Progenitor cell of endocrine pancreas (in vitro differentiated cells): ENCODE data around the gene MAN1C1. TPM values are rescaled to one million over a fixed set of nuclear protein-coding genes. Genes with fewer than 3 reads are reported as not detected.

ENCODE experiments used
- DNase-seq: peaks from one replicate; pipeline ENCODE4 v3.0.0; 2021; ENCODE audit warnings: low spot score; ENCODE audit not compliant: unreplicated experiment
- H3K27ac Mint-ChIP-seq: 2 replicates; pipeline ENCODE4 v1.8.0; 2021; ENCODE audit warnings: mild to moderate bottlenecking, moderate library complexity, mixed read lengths
- H3K27me3 Mint-ChIP-seq: 2 replicates; pipeline ENCODE4 v1.8.0; 2021; ENCODE audit warnings: mixed read lengths
- H3K36me3 Mint-ChIP-seq: 2 replicates; pipeline ENCODE4 v1.8.0; 2022; ENCODE audit warnings: mixed read lengths; ENCODE audit not compliant: insufficient read depth
- H3K4me1 Mint-ChIP-seq: 2 replicates; pipeline ENCODE4 v1.8.0; 2021; ENCODE audit warnings: low read depth, mixed read lengths
- H3K4me3 Mint-ChIP-seq: 2 replicates; pipeline ENCODE4 v1.8.0; 2021; ENCODE audit warnings: low read depth, mild to moderate bottlenecking, moderate library complexity, mixed read lengths
- H3K9me3 Mint-ChIP-seq: 2 replicates; pipeline ENCODE4 v1.8.0; 2021; ENCODE audit warnings: low read depth, mixed read lengths
- total RNA-seq: library from RNA; stranded (reverse); gene quantifications from 2 replicates; pipeline ENCODE4 v1.2.1, GENCODE V29; 2021
- TF ChIP-seq, protein P1 (sequence below): fragments of 200-600 bp; sonication (generic); IDR thresholded peaks from one replicate; pipeline ENCODE4 v1.5.0; 2021; ENCODE audit warnings: antibody characterized with exemption, mild to moderate bottlenecking; ENCODE audit not compliant: unreplicated experiment

MAN1C1 gene
- total RNA-seq, 1 donor from 2014 or later = 5.1 TPM

DNA sequence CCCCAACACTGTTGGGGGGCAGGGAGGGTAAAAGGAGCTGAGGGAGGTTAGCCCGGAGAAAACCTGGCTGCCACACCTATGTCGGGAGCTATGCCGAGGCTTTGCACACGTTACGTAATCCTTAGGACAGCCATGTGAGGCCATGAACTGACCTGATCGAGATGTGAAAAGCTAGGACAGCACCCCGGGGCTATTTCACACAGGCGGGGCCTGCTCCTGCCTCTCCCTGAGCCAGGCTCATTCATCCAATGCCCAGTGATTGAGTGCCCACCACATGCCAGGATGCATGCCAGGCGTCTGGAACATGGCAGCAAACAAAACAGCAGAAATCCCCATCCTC, 43.0 kb upstream of the MAN1C1 start:
- Mint-ChIP-seq H3K27me3 (peaks cover 25% of the 10 kb centered on the region), H3K4me1 (peaks cover 2% of the 10 kb centered on the region), H3K27ac (no peak overlapping the region), H3K9me3 (no peaks in the 10 kb centered on the region), H3K4me3 (no peak overlapping the region), H3K36me3 (no peaks in the 10 kb centered on the region)
- TF ChIP-seq, protein P1, sequence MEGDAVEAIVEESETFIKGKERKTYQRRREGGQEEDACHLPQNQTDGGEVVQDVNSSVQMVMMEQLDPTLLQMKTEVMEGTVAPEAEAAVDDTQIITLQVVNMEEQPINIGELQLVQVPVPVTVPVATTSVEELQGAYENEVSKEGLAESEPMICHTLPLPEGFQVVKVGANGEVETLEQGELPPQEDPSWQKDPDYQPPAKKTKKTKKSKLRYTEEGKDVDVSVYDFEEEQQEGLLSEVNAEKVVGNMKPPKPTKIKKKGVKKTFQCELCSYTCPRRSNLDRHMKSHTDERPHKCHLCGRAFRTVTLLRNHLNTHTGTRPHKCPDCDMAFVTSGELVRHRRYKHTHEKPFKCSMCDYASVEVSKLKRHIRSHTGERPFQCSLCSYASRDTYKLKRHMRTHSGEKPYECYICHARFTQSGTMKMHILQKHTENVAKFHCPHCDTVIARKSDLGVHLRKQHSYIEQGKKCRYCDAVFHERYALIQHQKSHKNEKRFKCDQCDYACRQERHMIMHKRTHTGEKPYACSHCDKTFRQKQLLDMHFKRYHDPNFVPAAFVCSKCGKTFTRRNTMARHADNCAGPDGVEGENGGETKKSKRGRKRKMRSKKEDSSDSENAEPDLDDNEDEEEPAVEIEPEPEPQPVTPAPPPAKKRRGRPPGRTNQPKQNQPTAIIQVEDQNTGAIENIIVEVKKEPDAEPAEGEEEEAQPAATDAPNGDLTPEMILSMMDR = no peak
- no peak for DNase-seq

DNA sequence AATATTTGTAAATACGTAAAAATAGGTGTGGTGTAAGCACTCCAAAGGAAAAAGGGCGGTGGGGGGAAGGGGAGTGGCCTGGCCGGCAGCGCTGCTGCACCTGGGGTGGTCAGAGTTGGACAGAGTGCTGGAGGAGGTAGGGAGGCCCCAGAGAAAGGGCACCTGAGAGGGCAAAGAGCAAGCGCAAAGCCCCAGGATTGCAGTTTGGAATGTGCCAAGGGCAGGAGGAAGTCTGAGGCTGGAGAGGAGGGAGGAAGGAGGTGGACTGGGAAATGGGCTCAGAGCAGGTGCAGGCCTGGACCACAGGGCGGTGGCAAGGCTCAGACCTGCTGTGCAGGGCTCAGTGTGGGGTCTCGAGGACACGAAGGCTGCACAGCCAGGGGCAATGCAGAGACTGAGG, 42.6 kb upstream of the MAN1C1 start:
- Mint-ChIP-seq H3K36me3 (no peaks in the 10 kb centered on the region), H3K27me3 (peaks cover 29% of the 10 kb centered on the region), H3K4me3 (no peak overlapping the region), H3K4me1 (no peaks in the 10 kb centered on the region), H3K27ac (no peak overlapping the region), H3K9me3 (no peaks in the 10 kb centered on the region)
- TF ChIP-seq, protein P1 = no peak
- no peak for DNase-seq

DNA sequence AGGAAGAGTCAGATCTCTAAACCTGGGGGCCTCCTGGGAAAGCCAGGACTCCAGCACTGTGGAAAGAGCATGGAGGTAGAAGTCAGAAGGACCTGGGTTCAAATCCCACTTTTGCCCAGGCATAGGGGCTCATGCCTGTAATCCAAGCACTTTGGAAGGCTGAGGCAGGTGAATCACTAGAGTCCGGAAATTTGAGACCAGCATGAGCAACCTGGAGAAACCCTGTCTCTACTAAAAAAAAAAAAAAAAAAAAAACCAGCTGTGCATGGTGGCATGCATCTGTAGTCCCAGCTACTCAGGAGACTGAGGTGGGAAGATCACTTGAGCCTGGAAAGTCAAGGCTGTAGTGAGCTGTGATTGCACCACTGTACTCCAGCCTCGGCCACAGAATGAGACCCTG, 41.4 kb upstream of the MAN1C1 start:
- Mint-ChIP-seq H3K36me3 (no peaks in the 10 kb centered on the region), H3K27me3 (peaks cover 32% of the 10 kb centered on the region), H3K4me3 (no peak overlapping the region), H3K27ac (no peak overlapping the region), H3K4me1 (no peaks in the 10 kb centered on the region), H3K9me3 (no peaks in the 10 kb centered on the region)
- TF ChIP-seq, protein P1 = no peak
- DNase-seq = no peak

DNA sequence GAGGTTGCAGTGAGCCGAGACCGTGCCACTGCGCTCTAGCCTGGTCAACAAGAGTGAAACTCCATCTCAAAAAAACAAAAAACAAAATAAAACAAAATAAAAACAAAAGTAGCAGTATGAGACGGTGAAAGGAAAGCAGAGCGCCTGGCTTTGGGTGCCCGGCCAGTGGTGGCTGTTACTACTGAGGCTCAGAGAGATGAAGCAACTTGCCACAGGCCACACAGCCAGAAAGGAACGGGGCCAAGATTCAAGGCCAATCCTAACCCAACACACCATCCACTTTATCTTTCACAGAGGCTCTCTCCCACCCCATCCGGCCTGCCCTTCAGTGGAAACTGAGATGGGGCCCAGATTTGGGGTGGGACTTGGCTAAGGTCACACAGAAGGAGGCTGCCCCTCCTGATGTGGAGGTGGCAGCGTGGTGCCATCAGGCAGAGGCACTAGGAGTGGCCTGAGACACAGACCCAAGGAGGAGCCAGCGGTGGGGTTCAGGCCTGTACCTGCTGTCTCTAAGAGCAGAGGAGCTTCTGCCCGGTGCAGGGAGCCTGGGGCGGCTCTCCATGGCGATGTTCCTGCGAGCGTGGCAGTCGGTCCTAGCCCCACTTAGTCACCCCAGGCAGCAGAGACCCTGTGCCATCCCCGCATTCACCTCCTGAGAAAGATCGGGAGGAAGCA, 40.0 kb upstream of the MAN1C1 start:
- TF ChIP-seq, protein P1 = no peak
- H3K9me3 Mint-ChIP-seq = no peaks in the 10 kb centered on the region
- H3K36me3 Mint-ChIP-seq = no peaks in the 10 kb centered on the region
- peaks cover 38% of the 10 kb centered on the region for H3K27me3 Mint-ChIP-seq
- no peak overlapping the region for H3K4me3 Mint-ChIP-seq
- H3K4me1 Mint-ChIP-seq = no peaks in the 10 kb centered on the region
- no peak for DNase-seq
- no peak overlapping the region for H3K27ac Mint-ChIP-seq

DNA sequence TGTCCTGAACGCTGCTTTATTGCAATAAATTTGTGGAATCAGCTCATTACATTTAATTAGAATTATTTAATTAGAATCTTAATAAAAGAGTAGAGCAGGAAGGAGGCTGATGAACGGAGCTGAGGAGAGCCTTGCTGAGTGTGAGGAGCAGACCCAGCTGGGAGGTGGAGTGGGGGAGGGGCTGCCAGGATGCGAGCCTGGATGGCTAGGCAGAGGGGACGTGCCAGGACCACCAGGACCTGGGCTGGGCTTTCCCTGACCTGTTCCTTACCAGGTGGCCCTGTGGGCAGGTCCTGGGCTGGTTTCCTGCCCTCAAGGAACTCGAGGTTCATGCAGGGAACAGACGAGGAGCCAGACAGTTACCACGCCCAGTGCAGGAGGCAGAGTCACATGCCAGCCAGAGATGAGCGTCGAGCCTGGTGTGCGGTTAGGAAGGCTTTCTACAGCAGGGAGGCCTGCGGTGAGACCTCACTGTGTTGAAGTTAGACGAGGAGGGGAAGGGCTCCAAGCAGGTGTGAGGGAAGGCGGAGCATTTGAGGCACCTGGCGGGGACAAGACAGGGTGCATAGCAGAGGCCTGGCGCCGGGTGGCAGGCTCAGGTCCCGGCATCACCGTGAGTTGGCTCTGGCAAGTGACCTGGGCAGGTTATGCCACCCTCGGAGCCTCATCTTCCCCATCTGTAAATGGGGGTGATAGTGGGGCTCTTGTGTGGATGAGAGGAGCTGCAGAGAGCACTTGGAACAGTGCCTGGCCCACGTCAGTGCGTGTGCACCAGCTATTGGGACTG, 39.3 kb upstream of the MAN1C1 start:
- H3K4me3 Mint-ChIP-seq = no peak overlapping the region
- no peak for DNase-seq
- peaks cover 37% of the 10 kb centered on the region for H3K27me3 Mint-ChIP-seq
- no peak overlapping the region for H3K27ac Mint-ChIP-seq
- TF ChIP-seq, protein P1 = no peak
- no peaks in the 10 kb centered on the region for H3K4me1 Mint-ChIP-seq
- H3K36me3 Mint-ChIP-seq = no peaks in the 10 kb centered on the region
- no peaks in the 10 kb centered on the region for H3K9me3 Mint-ChIP-seq
